Measurements from ENCODE around the gene FOS.
"Not testable (repeated sequence)": the region's sequence is repeated elsewhere in the genome, so short reads cannot be mapped to it uniquely, and the experiment has no call there.

Gene FOS

GRCh38 chr14:75278422-75279152, at the start of gene FOS:
FOS (plus strand) TSS chr14:75278828; CDS start chr14:75278983, 155 bp downstream.
- Mint-ChIP-seq H3K27me3 (peaks cover 59% of the 10 kb centered on the region), H3K9me3 (no peaks in the 10 kb centered on the region), H3K4me1 (peaks cover 58% of the 10 kb centered on the region), H3K4me3 (peak within 1 kb of the TSS; percentile 98 to 99), H3K27ac (peak within 1 kb of the TSS; percentile 99 to 100)
- ATAC-seq = peak; percentile 89
- peak; percentile 88 to 91 for DNase-seq

DNA sequence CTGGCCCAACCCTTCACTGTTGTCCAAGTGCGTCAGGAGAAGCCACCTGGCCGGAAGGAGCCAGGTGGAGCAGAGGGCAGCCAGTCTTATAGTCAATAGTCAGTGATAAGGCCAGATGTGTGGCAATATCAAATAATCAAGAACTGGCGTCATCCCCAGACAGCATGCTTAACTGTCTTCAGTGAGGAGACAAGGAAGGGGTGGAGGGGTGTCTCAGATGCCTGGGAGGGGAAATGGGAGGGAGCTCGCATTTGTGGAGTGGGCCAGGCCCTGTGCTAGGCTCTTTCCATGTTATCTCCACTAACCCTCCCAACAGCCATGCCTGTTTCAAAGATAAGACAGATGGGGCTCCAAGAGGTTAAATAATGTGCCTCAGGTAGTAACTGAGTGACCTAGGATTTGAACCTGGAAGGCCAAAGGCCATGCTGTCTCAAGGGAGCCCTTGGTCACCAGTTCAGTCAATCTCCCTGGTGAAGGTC, 48.9 kb upstream of the FOS start:
- Mint-ChIP-seq H3K9me3 (no peaks in the 10 kb centered on the region), H3K27ac (no peak overlapping the region), H3K27me3 (peaks cover 33% of the 10 kb centered on the region), H3K4me1 (peaks cover 60% of the 10 kb centered on the region), H3K4me3 (no peak overlapping the region)
- DNase-seq = no peak
- no peak for ATAC-seq

DNA sequence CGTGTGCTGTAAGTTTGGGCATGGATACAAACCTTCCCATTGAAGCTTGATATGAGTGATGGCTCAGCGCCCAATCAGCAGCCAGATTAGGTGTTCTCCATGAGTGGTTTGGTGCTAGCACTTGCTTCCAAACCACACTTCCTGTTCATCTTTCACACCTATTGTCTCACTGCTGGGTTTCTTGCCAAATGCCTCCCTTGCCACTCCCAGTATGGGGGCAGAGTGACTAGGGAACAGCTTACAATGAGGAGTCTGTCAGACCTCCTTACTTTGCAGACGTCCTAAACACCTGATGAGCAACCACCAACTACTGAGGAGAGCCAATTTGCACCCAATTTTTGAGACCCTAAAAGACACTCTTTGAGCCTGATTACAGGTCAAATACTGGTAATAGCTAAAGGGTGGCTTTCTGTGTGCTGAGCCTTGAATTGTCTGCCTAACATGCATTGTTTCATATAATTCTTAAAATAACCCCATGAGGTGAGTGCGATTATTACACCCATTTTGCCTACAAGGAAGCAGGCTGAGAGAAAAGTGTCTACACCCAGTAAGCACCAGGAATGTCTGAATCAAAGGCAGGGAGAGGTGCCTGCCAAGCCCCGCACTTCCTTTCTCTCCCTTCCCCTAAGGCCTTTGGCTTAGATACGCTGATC, 48.4 kb upstream of the FOS start:
- no peak overlapping the region for H3K4me3 Mint-ChIP-seq
- H3K9me3 Mint-ChIP-seq = no peaks in the 10 kb centered on the region
- peaks cover 33% of the 10 kb centered on the region for H3K27me3 Mint-ChIP-seq
- peak; percentile 38 to 59 for DNase-seq
- peaks cover 59% of the 10 kb centered on the region for H3K4me1 Mint-ChIP-seq
- ATAC-seq = peak; percentile 81
- peak overlapping the region in 1 of 2 donors; percentile 90 for H3K27ac Mint-ChIP-seq

GRCh38 chr14:75231320-75231719, 47.3 kb upstream of the FOS start:
- ATAC-seq = peak; percentile 57
- H3K27me3 Mint-ChIP-seq = peaks cover 30% of the 10 kb centered on the region
- no peak overlapping the region for H3K4me3 Mint-ChIP-seq
- no peaks in the 10 kb centered on the region for H3K9me3 Mint-ChIP-seq
- H3K4me1 Mint-ChIP-seq = peaks cover 59% of the 10 kb centered on the region
- no peak overlapping the region for H3K27ac Mint-ChIP-seq
- no peak for DNase-seq

DNA sequence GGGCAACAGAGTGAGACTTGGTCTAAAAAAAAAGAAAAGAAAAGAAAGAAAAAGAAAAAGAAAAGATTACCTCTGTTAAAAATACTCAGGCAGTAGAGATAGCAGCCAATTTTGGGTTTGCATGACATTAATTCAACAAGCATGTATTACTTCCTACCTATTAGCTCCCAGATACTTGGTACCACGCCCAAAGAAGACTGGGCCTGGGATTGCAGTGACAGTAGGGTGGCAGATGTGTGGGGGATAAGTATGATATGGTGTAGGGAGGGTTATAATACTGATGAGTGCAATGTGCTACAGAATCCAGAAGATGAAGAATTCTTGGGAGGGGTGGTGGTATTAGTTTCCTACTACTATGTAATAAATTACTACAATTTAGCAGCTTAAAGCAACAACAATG, 46.4 kb upstream of the FOS start:
- ATAC-seq = no peak
- no peak overlapping the region for H3K27ac Mint-ChIP-seq

GRCh38 chr14:75232597-75232996, 46.0 kb upstream of the FOS start:
- Mint-ChIP-seq H3K4me1 (peaks cover 52% of the 10 kb centered on the region), H3K27ac (no peak overlapping the region), H3K9me3 (no peaks in the 10 kb centered on the region), H3K4me3 (no peak overlapping the region), H3K27me3 (peaks cover 19% of the 10 kb centered on the region)
- ATAC-seq (no peak), DNase-seq (no peak)

More for the DNA sequence above, 46.4 kb upstream of the FOS start:
- DNase-seq = no peak
- no peak overlapping the region for H3K4me3 Mint-ChIP-seq
- H3K9me3 Mint-ChIP-seq = no peaks in the 10 kb centered on the region
- peaks cover 21% of the 10 kb centered on the region for H3K27me3 Mint-ChIP-seq
- peaks cover 52% of the 10 kb centered on the region for H3K4me1 Mint-ChIP-seq

DNA sequence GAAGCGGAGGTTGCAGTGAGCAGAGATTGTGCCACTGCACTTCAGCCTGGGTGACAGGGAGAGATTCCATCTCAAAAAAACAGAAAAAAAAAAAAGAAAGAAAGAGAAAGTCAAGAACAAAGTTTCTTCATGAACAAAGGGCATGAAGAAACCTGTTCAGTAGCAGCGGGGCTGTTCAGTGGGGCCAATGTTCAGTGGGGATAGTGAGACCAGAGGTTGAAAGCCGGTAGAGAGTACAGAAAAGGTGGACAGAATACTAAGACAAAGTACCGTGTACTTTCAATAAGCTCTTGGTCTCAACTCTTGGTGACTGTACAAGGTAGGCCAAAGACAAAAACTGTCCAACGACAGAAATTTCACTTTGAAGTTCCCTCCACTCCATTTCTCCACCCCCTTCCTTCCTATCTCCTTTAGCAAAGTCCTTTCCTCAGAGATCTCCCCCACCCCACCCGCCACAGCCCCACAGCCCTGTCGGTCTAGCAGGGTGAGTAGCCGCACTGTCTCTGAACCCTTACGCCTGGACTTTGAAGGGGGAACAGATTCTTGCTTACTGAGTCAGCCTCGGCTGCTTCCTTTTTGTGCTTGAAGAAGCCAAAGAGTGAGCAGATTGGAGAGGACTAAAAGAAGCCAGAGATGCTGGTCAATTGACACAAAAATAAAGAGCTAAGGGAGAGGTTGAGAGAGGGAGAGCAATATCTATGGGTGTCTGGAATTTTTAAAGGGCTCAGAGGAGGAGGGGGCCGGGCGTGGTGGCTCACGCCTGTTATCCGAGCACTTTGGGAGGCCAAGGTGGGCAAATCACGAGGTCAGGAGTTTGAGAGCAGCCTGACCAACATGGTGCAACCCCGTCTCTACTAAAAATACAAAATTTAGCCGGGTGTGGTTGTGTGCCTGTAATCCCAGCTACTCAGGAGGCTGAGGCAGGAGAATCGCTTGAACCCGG, 44.2 kb upstream of the FOS start:
- DNase-seq = no peak
- no peaks in the 10 kb centered on the region for H3K9me3 Mint-ChIP-seq
- H3K4me3 Mint-ChIP-seq = no peak overlapping the region
- H3K4me1 Mint-ChIP-seq = peaks cover 40% of the 10 kb centered on the region
- peaks cover under 1% of the 10 kb centered on the region for H3K27me3 Mint-ChIP-seq
- H3K27ac Mint-ChIP-seq = peak overlapping the region in 1 of 2 donors; percentile 92
- no peak for ATAC-seq

DNA sequence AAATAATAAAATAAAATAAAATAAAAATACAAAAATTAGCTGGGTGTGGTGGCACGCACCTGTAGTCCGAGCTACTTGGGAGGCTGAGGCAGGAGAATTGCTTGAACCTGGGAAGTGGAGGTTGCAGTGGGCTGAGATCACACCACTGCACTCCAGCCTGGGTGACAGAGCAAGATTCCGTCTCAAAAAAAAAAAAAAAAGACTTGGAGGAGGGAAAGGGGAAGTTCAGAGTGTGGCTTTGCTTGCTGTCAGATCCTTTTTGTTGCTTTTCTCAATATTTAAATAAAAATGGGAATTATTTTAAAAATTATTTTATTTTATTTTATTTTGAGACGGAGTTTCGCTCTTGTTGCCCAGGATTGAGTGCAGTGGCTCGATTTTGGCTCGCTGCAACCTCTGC, 43.4 kb upstream of the FOS start:
- not testable (repeated sequence) for H3K9me3 Mint-ChIP-seq, H3K4me3 Mint-ChIP-seq, ATAC-seq, DNase-seq, H3K27ac Mint-ChIP-seq, H3K27me3 Mint-ChIP-seq
- H3K4me1 Mint-ChIP-seq = peaks cover 32% of the 10 kb centered on the region

GRCh38 chr14:75236467-75236866, 42.2 kb upstream of the FOS start:
- peaks cover 20% of the 10 kb centered on the region for H3K4me1 Mint-ChIP-seq
- H3K27ac Mint-ChIP-seq = no peak overlapping the region
- no peaks in the 10 kb centered on the region for H3K27me3 Mint-ChIP-seq
- ATAC-seq (no peak), DNase-seq (no peak)
- H3K9me3 Mint-ChIP-seq = no peaks in the 10 kb centered on the region
- no peak overlapping the region for H3K4me3 Mint-ChIP-seq

DNA sequence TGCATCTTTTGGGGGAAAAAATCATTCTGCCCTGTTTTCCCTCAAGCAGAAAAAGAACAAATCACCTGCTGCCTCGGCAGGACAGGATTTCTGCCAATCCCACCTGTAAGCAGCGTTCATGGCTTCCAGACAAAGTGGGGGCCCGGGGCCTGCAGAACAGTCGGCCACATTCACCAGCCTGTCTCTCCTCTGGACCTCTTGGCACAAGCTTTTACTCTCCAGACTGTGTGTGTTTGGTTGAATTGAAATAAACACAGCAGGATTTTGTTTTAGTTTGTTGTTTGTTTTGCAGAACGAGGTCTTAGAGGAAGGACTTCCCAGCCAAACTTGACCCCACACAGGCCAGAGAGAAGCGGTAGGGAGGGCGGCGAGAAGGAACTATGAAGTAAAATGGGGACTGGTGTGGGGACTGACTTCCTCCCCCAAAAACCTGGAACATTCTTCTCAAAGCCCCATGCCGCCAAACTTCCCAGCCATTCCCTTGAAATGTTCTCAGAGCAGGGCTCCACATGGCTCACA, 41.7 kb upstream of the FOS start:
- no peak overlapping the region for H3K27ac Mint-ChIP-seq
- ATAC-seq (no peak), DNase-seq (no peak)
- H3K4me3 Mint-ChIP-seq = no peak overlapping the region
- no peaks in the 10 kb centered on the region for H3K9me3 Mint-ChIP-seq
- H3K27me3 Mint-ChIP-seq = no peaks in the 10 kb centered on the region
- H3K4me1 Mint-ChIP-seq = peaks cover 17% of the 10 kb centered on the region

DNA sequence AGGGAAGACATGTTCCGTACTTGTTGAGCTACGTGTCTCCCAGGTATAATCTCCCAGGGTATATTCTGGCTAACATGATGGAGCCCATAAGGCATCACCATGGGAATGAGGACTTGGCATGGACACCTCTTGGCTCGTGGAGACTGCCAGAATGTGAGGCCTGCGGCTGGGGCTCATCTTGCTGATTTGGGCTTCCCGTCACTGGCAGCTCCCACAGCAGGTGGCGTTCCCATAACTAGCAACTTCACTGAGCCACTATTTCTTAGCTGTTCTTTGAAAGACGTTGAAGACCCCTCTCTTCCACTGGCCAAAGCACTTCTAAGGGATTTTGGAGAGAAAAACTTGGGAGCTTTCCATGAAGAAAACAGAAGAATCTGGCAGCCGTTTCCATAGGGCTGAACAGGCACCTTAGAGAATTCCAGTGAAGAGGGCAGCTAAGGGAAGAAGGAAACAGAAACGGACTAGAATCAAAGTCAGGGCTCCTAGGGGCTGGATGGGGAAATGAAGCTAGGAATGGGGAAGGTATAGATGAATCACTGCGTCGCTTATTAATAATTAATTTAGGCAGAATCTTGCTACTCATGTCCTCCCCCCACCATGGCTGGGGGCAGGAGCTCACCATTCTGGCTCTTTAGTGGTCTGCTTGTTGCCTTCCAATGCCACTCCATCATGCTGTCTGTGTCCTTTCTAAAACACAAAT, 39.7 kb upstream of the FOS start:
- Mint-ChIP-seq H3K27me3 (no peaks in the 10 kb centered on the region), H3K4me1 (peaks cover 7% of the 10 kb centered on the region), H3K27ac (no peak overlapping the region), H3K4me3 (no peak overlapping the region), H3K9me3 (no peaks in the 10 kb centered on the region)
- ATAC-seq (no peak), DNase-seq (no peak)

DNA sequence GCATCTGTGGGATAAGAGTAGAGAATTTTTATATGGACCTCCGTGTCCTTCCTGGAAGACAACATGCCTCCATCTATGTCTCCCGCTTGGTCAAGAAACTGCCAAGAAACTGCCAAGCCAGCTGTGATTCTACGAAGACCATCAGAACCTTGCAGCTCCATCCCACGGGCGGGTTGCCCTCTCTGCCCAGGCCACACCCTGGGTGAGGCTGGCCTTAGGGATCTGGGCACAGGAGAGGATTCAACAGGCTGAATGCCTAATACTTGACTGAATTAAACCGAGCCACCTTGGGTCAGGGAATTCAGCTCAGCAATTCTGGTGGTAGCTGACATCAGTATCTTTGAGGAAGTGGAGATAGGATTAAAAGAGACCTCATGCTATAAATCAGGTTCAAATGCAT, 37.8 kb upstream of the FOS start:
- Mint-ChIP-seq H3K4me1 (peaks cover 8% of the 10 kb centered on the region), H3K9me3 (no peaks in the 10 kb centered on the region), H3K27ac (peak overlapping the region in 1 of 2 donors; percentile 44), H3K4me3 (no peak overlapping the region), H3K27me3 (no peaks in the 10 kb centered on the region)
- DNase-seq = no peak
- ATAC-seq = no peak

- Mint-ChIP-seq H3K27ac (no peak overlapping the region), H3K9me3 (no peaks in the 10 kb centered on the region), H3K27me3 (no peaks in the 10 kb centered on the region), H3K4me1 (peaks cover 22% of the 10 kb centered on the region), H3K4me3 (no peak overlapping the region)
- no peak for DNase-seq
- no peak for ATAC-seq
Measured at GRCh38 chr14:75242546-75243273, 35.9 kb upstream of the FOS start.

DNA sequence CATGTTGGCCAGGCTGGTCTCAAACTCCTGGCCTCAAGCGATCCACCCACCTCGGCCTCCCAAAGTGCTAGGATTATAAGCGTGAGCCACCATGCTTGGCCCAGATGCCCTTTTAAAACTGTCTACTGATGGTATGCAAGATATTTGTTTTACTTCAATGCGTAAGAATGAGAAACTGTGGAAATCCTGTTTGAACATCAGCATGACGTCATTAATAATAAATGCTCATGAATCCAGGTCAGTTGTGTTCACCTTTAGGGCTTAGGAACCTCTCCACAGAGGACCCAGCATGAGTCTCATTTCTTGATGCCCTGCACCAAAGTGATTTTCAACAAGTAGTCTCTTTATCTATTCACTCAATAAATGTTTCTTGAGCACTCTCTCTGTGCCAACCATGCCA, 34.5 kb upstream of the FOS start:
- no peaks in the 10 kb centered on the region for H3K9me3 Mint-ChIP-seq
- H3K4me1 Mint-ChIP-seq = peaks cover 34% of the 10 kb centered on the region
- no peaks in the 10 kb centered on the region for H3K27me3 Mint-ChIP-seq
- no peak overlapping the region for H3K27ac Mint-ChIP-seq
- DNase-seq = no peak
- ATAC-seq = no peak
- no peak overlapping the region for H3K4me3 Mint-ChIP-seq

Data from stimulated activated naive CD8-positive, alpha-beta T cell treated with anti-CD3 and anti-CD28 coated beads, Interleukin-15, amount 100 ng/mL, for 72 hours (primary cell).